VCaP (cell line): ENCODE measurements around the gene SLC35E2B.

Experiments used
- H3K27ac ChIP-seq: fragments of 450-650 bp; 2 replicates; pipeline ENCODE4 v1.5.1; 2017
- CTCF ChIP-seq: fragments of 450-650 bp; conservative IDR thresholded peaks from 2 replicates; pipeline ENCODE4 v1.5.1; 2017; ENCODE audit warnings: mild to moderate bottlenecking, moderate library complexity

Gene SLC35E2B

GRCh38 chr1:1609822-1610485 lies 82.6 kb downstream of the SLC35E2B start:
- H3K27ac ChIP-seq: peak overlapping the region; percentile 45; the same call in 1 of the 2 replicates
- TF ChIP-seq CTCF: no peak
